NOMO-1 treated with dmso at 0.1 percent for 144 hours (cell line): Measurements from ENCODE around the gene RPUSD4.
"Not testable (repeated sequence)": the region's sequence is repeated elsewhere in the genome, so short reads cannot be mapped to it uniquely, and the experiment has no call there.

Experiments used
- DNase-seq: peaks from one replicate; lab custom pipeline; 2025; ENCODE audit not compliant: unreplicated experiment; lab: John Stamatoyannopoulos, UW

RPUSD4 gene

GRCh38 chr11:126211236-126212088 lies at the start of gene RPUSD4, which contains the start of gene FAM118B:
RPUSD4 (minus strand) TSS chr11:126211650; CDS start chr11:126211638, 12 bp downstream.
FAM118B (plus strand) TSS chr11:126211782; CDS start chr11:126235002, 23,220 bp downstream.
- peak; percentile 91 for DNase-seq

GRCh38 chr11:126257764-126258163 lies 46.3 kb upstream of the RPUSD4 start:
- no peak for DNase-seq

- DNase-seq, result no peak
Observed at GRCh38 chr11:126257144-126257543, 45.7 kb upstream of the RPUSD4 start.

- DNase-seq, result no peak
Observed at GRCh38 chr11:126256216-126256615, 44.8 kb upstream of the RPUSD4 start.

GRCh38 chr11:126255507-126255906 lies 44.1 kb upstream of the RPUSD4 start:
- not testable (repeated sequence) for DNase-seq

GRCh38 chr11:126254819-126255218 lies 43.4 kb upstream of the RPUSD4 start:
- no peak for DNase-seq

- no peak for DNase-seq
Observed at GRCh38 chr11:126253265-126253664, 41.8 kb upstream of the RPUSD4 start.

GRCh38 chr11:126246636-126247035 lies 35.2 kb upstream of the RPUSD4 start:
- DNase-seq, result no peak

- no peak for DNase-seq
Observed at GRCh38 chr11:126233391-126233790, 21.9 kb upstream of the RPUSD4 start.

- DNase-seq, result no peak
Observed at GRCh38 chr11:126232683-126233082, 21.2 kb upstream of the RPUSD4 start.

GRCh38 chr11:126231725-126232459 lies 20.4 kb upstream of the RPUSD4 start:
- no peak for DNase-seq

GRCh38 chr11:126229858-126230540 lies 18.5 kb upstream of the RPUSD4 start:
- no peak for DNase-seq

GRCh38 chr11:126226334-126227084 lies 15.1 kb upstream of the RPUSD4 start:
- no peak for DNase-seq

GRCh38 chr11:126225295-126225665 lies 13.8 kb upstream of the RPUSD4 start:
- no peak for DNase-seq

- DNase-seq, result no peak
Observed at GRCh38 chr11:126224647-126225294, 13.3 kb upstream of the RPUSD4 start.

GRCh38 chr11:126219547-126219946 lies 8.1 kb upstream of the RPUSD4 start:
- DNase-seq, result no peak

GRCh38 chr11:126217491-126217890 lies 6.0 kb upstream of the RPUSD4 start:
- peak; percentile 18 for DNase-seq

- DNase-seq, result no peak
Observed at GRCh38 chr11:126216526-126217305, 5.3 kb upstream of the RPUSD4 start.

- no peak for DNase-seq
Observed at GRCh38 chr11:126214841-126215240, 3.4 kb upstream of the RPUSD4 start.
